Measurements from ENCODE around the gene VAMP4. TPM values are rescaled to one million over a fixed set of nuclear protein-coding genes. Genes with fewer than 3 reads are reported as not detected.

The VAMP4 gene
- total and polyA plus RNA-seq, 12 donors, result 4.1 to 12.5 (median 8.1) TPM

DNA sequence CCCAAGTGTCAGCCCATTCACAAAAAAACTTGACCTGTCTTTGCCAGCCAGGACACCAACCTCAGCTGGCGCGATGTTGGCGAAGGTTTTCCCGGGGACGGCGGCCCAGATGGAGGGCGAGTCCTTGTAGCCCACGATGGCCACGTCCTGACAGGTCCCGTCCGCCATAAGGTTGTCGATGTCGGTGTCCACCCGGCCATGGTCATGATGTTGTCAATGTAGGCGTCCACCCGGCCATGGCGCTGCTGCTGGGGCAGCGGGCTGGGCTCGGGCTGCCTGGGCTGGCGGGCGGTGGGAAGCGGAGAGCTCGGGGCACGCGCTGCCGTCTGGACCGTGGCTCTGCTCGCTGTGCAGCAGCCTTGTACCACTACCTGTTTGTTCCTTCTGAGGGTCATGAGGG lies 71.1 kb downstream of the VAMP4 start:
- no peak overlapping the region for H3K27ac ChIP-seq
- no peaks in the 10 kb centered on the region for H3K36me3 ChIP-seq
- intact Hi-C loops (cut with DNase I), result no loop called here
- H3K9me3 ChIP-seq, result no peaks in the 10 kb centered on the region
- H3K4me3 ChIP-seq, result no peak overlapping the region
- DNase-seq (no peak), ATAC-seq (peak in 1 of 8 donors; percentile 27)
- peaks cover 0 to 22% (median 10%) of the 10 kb centered on the region in 9 donors for H3K4me1 ChIP-seq
- no peaks in the 10 kb centered on the region for H3K27me3 ChIP-seq
- no peak for TF ChIP-seq CTCF (IDR thresholded peaks at IDR 0.05)
- WGBS, 2 donors, result 98 to 99% methylated on average over 28 of the region's 28 CpGs

DNA sequence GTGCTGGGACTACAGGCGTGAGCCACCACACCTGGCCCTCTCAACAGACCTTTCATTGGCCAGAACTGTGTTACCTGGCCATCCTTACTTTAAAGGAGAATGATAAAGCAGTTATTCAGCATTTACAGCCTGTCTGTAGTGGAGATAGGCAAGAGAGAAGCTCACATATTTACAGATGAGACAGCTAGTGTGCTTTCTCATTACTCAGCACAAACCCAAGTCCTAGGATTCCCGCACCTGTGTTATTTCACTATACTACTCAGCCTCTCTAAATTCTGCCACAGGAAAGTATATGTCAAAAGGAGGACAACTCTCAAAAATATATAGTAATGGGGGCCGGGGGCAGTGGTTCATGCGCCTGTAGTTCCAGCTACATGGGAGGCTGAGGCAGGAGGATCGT lies 73.5 kb downstream of the VAMP4 start:
- 93 to 96% methylated on average over 5 of the region's 5 CpGs for WGBS, 2 donors
- intact Hi-C loops (cut with DNase I), result no loop called here
- no peaks in the 10 kb centered on the region for H3K9me3 ChIP-seq

GRCh38 chr1:171666114-171666769 lies 75.6 kb downstream of the VAMP4 start:
- H3K4me3 ChIP-seq, result no peak overlapping the region
- no peaks in the 10 kb centered on the region for H3K9me3 ChIP-seq
- peak overlapping the region in 7 of 10 donors; percentile 11 to 65 (median 45) for H3K27ac ChIP-seq
- no peak for TF ChIP-seq CTCF (IDR thresholded peaks at IDR 0.05)
- peak in 1 of 2 donors; percentile 20 for DNase-seq
- peaks cover 0 to 36% (median 12%) of the 10 kb centered on the region in 9 donors for H3K4me1 ChIP-seq
- intact Hi-C loops (cut with DNase I), result no loop called here
- peak; percentile 28 to 94 (median 84) for ATAC-seq
- no peaks in the 10 kb centered on the region for H3K36me3 ChIP-seq
- 68 to 75% methylated on average over 4 of the region's 4 CpGs for WGBS, 2 donors
- H3K27me3 ChIP-seq, result no peaks in the 10 kb centered on the region

More for the DNA sequence above, 73.5 kb downstream of the VAMP4 start:
- Histone ChIP-seq H3K4me3 (no peak overlapping the region), H3K4me1 (peaks cover 0 to 31% (median 12%) of the 10 kb centered on the region in 9 donors), H3K27ac (no peak overlapping the region), H3K27me3 (no peaks in the 10 kb centered on the region), H3K36me3 (no peaks in the 10 kb centered on the region)
- ATAC-seq (no peak), DNase-seq (no peak)
- no peak for TF ChIP-seq CTCF (IDR thresholded peaks at IDR 0.05)

DNA sequence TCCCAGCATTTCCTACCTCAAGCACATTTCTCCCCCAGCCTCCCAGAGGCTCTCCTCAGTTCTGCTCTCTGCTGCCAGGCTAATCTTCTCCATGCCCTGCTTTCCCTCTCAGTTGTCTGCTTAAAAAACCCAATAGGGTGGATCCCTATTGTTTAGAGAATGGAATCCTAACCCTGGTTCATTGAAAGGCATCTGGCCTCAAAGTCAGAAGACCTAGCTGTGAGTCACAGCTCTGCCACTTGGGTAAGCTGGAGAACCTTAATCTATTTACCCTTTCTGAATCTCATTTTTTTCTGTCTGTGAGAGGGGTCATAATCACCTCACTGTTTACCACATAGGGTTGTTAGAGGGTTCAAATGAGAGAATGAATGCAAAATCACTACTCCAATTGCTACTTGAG lies 76.9 kb downstream of the VAMP4 start:
- Histone ChIP-seq H3K36me3 (no peaks in the 10 kb centered on the region), H3K27me3 (no peaks in the 10 kb centered on the region), H3K4me1 (peaks cover 0 to 36% (median 12%) of the 10 kb centered on the region in 9 donors), H3K27ac (peak overlapping the region in 1 of 10 donors; percentile 6), H3K9me3 (no peaks in the 10 kb centered on the region), H3K4me3 (no peak overlapping the region)
- no peak for TF ChIP-seq CTCF (IDR thresholded peaks at IDR 0.05)
- intact Hi-C loops (cut with DNase I), result no loop called here
- DNase-seq (no peak), ATAC-seq (no peak)

Data from heart right ventricle (tissue), 16 donors.